Body of pancreas (tissue), 4 donors: Measurements from ENCODE around the gene AFF3. TPM values are rescaled to one million over a fixed set of nuclear protein-coding genes. Genes with fewer than 3 reads are reported as not detected.

Source experiments
- ATAC-seq: fragments of 150-250 bp; one replicate; pipeline ENCODE4 v1.9.1; 2016
- DNase-seq, 4 donors: peaks; one replicate each; pipeline ENCODE4 v3.0.0-alpha.2; 2019
- H3K27ac ChIP-seq, 4 donors: fragments of 200-600 bp; sonication (generic); 1 replicate in 3 of 4; 2 replicates in 1 of 4; pipeline versions ENCODE4 v1.5.1 to v1.6.1; 2016 to 2019; ENCODE audit warnings: mild to moderate bottlenecking in 1 of 4, mixed read lengths in 1 of 4, moderate library complexity in 1 of 4
- H3K27me3 ChIP-seq, 2 donors: fragments of 200-600 bp; sonication (generic); one replicate each; pipeline ENCODE4 v1.6.0; 2016; ENCODE audit warnings: mild to moderate bottlenecking in 1 of 2
- H3K36me3 ChIP-seq, 2 donors: fragments of 200-600 bp; sonication (generic); replicated peaks in 1 of 2; 2 replicates each; pipeline ENCODE4 v1.5.1; 2016; ENCODE audit warnings: low read depth in 2 of 2; ENCODE audit not compliant: insufficient read depth in 1 of 2
- H3K4me1 ChIP-seq: fragments of 200-600 bp; sonication (generic); one replicate; pipeline ENCODE4 v1.6.0; 2016
- H3K4me3 ChIP-seq, 2 donors: fragments of 200-600 bp; sonication (generic); 1 replicate in 1 of 2; 2 replicates in 1 of 2; pipeline ENCODE4 v1.5.1; 2016 to 2019
- H3K9me3 ChIP-seq, 3 donors: fragments of 200-600 bp; sonication (generic); 1 replicate in 2 of 3; 2 replicates in 1 of 3; pipeline ENCODE4 v1.5.1; 2016
- POLR2A ChIP-seq, 3 donors: fragments of 450-650 bp; IDR thresholded peaks; one replicate each; pipeline ENCODE4 v1.6.1; 2016; ENCODE audit warnings: antibody characterized with exemption in 3 of 3, mild to moderate bottlenecking in 2 of 3
- WGBS, 2 donors: methylation state at CpG; one replicate each; pipeline ENCODE4 v1.1.5; 2017; 5-methylcytosine and 5-hydroxymethylcytosine counted together
- intact Hi-C: fragments of 100-400 bp; cut with DNase I; formaldehyde crosslinking; loops from one replicate; pipeline ENCODE4 v1.15.1; 2023
- total RNA-seq, 2 donors: library from RNA; depleted of rRNA; stranded (reverse); fragments of >200 nt; gene quantifications; one replicate each; pipeline ENCODE4 v1.1.0, GENCODE V29; 2016
- TF ChIP-seq, protein P1 (sequence below), 7 experiments: fragments of 450-650 bp in 4 of 7; fragments of 200-600 bp in 3 of 7; sonication (generic) in 3 of 7; IDR thresholded peaks; one replicate each; pipeline ENCODE4 v1.5.1; 2016 to 2019; ENCODE audit warnings: antibody characterized with exemption in 7 of 7

Gene AFF3
- total RNA-seq, 2 donors from 2014 or later = 0.52 to 0.99 TPM

DNA sequence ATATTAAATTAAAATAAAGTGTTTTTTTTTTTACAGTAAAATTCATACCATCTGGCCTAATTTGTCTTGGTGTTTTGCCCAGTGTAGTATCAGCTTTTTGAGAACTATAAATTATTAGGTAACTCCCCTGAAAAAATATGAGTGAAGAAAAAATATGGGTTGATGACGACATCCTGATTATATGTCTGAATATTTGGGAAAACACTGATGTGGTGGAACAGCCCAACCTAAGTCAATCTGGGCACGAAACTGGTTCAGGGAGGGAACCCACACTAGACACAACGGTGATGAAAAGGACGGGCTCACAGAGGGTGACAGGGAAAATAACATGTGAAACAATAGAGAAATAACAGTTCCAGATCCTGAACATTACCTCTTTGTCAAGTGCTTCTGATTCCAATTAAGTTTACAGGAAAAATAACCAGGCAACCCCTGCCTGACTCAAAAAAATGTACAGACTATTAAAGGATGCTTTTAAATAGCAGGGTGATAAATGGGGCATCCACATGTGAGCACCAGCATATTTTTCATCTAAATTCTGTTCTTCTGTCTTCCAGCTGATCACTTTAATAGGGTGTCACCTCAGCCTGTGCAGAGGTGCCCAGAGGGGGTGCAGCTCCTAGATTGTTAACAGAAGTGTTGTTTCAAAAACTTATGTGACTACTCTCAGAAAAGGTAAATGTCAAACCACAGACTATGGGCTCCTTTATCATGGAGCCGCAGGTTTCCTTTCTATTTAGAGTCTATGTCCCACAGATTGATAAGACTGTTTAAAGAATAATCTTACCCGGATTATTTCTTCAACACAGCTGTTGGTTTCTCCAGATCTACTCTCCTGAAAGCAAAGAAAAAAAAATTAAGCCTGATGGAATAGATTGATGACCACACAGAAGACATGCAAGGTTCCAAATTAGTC is 305.4 kb downstream of the AFF3 start:
- intact Hi-C loops = no loop called here
- no peak for ATAC-seq
- H3K4me1 ChIP-seq = no peaks in the 10 kb centered on the region

DNA sequence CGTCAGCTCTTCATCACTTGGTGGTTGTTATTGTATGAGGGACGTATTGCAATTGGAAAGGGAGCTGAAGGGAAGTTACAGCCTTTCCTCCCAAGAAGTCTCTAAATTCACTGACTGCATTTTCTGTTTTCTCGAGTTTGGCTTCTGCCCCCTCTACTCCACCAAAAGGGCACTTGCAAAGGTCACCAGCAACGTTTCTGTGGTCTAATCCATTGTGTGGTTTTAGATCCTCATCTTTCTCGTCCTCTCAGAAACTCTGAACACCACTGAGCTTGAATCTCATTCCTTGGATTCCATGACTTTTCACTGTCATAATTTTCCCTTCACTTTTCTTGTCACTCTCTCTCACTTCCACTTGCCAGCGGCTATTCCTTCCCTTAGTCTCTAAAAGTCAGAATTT is 308.0 kb downstream of the AFF3 start:
- ATAC-seq = no peak

More for the DNA sequence above, 305.4 kb downstream of the AFF3 start:
- no peak for DNase-seq
- 50 to 59% methylated on average over 6 of the region's 6 CpGs for WGBS, 2 donors
- Histone ChIP-seq H3K36me3 (no peaks in the 10 kb centered on the region), H3K9me3 (no peaks in the 10 kb centered on the region), H3K4me3 (no peak overlapping the region), H3K27me3 (no peaks in the 10 kb centered on the region), H3K27ac (no peak overlapping the region)
- TF ChIP-seq POLR2A (IDR thresholded peaks at IDR 0.05) = no peak
- TF ChIP-seq, protein P1, sequence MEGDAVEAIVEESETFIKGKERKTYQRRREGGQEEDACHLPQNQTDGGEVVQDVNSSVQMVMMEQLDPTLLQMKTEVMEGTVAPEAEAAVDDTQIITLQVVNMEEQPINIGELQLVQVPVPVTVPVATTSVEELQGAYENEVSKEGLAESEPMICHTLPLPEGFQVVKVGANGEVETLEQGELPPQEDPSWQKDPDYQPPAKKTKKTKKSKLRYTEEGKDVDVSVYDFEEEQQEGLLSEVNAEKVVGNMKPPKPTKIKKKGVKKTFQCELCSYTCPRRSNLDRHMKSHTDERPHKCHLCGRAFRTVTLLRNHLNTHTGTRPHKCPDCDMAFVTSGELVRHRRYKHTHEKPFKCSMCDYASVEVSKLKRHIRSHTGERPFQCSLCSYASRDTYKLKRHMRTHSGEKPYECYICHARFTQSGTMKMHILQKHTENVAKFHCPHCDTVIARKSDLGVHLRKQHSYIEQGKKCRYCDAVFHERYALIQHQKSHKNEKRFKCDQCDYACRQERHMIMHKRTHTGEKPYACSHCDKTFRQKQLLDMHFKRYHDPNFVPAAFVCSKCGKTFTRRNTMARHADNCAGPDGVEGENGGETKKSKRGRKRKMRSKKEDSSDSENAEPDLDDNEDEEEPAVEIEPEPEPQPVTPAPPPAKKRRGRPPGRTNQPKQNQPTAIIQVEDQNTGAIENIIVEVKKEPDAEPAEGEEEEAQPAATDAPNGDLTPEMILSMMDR (IDR thresholded peaks at IDR 0.05) = no peak

DNA sequence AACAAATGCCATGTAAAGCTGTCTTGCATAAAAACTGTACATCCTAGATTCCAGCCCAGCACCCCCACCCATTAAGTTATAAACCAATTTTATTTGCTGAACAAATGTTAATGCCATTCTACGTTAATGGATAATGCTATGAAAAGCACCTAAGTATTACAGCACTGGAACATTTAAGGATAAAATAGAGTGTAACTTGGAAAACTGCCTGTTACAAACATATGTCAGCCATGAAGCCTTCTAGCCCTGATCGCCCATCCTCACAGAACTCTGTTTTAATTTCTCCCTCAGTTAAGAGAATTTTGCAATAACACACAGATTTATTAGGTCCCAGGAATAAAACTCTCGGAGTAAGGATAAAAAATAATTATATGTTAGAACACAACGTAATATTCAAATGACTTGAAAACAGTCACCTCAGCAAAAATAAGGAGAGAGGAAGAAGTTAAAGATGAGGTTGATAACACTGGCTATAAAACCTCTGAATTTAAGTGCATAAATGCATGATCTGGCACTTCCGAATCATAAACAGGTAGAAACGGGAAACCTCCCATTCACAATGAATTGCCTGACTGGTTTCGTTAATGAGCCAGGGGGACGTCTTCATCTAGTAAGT is 308.7 kb downstream of the AFF3 start:
- 73 to 78% methylated on average over 8 of the region's 8 CpGs for WGBS, 2 donors
- no peaks in the 10 kb centered on the region for H3K27me3 ChIP-seq

More for the DNA sequence above, 308.0 kb downstream of the AFF3 start:
- Histone ChIP-seq H3K27me3 (no peaks in the 10 kb centered on the region), H3K36me3 (no peaks in the 10 kb centered on the region), H3K9me3 (no peaks in the 10 kb centered on the region), H3K27ac (no peak overlapping the region), H3K4me1 (no peaks in the 10 kb centered on the region), H3K4me3 (no peak overlapping the region)
- TF ChIP-seq, protein P1 (IDR thresholded peaks at IDR 0.05) = no peak
- no peak for TF ChIP-seq POLR2A (IDR thresholded peaks at IDR 0.05)
- 53 to 58% methylated on average over 6 of the region's 6 CpGs for WGBS, 2 donors
- intact Hi-C loops = no loop called here
- no peak for DNase-seq

DNA sequence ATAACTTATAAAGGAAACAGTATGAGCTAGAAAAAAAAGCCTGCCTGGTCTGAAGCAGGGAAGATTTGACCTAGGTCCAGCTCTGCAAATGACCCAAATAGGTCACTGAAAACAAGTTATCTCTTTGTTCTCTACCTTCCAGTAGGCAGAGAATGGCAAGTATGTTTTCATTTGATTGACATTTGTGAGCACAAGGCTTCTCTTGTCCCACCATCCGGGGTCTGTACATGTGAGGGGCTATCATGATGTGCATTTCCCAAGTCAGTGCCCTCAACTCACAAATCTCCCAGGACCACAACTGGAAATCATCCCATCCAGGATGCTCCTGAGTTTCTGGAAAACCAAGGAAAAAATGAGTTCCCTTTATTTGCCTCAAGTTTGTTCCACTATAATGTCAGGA is 309.5 kb downstream of the AFF3 start:
- no peak for ATAC-seq
- no peak for TF ChIP-seq POLR2A (IDR thresholded peaks at IDR 0.05)
- TF ChIP-seq, protein P1 (IDR thresholded peaks at IDR 0.05) = no peak
- no peaks in the 10 kb centered on the region for H3K4me1 ChIP-seq

More for the DNA sequence above, 308.7 kb downstream of the AFF3 start:
- no peak for TF ChIP-seq POLR2A (IDR thresholded peaks at IDR 0.05)
- TF ChIP-seq, protein P1 (IDR thresholded peaks at IDR 0.05) = no peak
- intact Hi-C loops = no loop called here
- H3K36me3 ChIP-seq = no peaks in the 10 kb centered on the region
- H3K9me3 ChIP-seq = no peaks in the 10 kb centered on the region
- H3K27ac ChIP-seq = no peak overlapping the region
- no peak for ATAC-seq
- DNase-seq = no peak
- H3K4me1 ChIP-seq = no peaks in the 10 kb centered on the region
- H3K4me3 ChIP-seq = no peak overlapping the region

More for the DNA sequence above, 309.5 kb downstream of the AFF3 start:
- intact Hi-C loops = no loop called here
- Histone ChIP-seq H3K27ac (no peak overlapping the region), H3K36me3 (no peaks in the 10 kb centered on the region), H3K9me3 (no peaks in the 10 kb centered on the region), H3K27me3 (no peaks in the 10 kb centered on the region), H3K4me3 (no peak overlapping the region)
- WGBS, 2 donors = 28 to 38% methylated on average over 1 of the region's 1 CpG
- no peak for DNase-seq
